Kidney (tissue), 14 donors: ENCODE data around the gene MCU. TPM values are rescaled to one million over a fixed set of nuclear protein-coding genes. Genes with fewer than 3 reads are reported as not detected.

Experiments used
- DNase-seq, 5 donors: peaks; one replicate each; pipeline ENCODE4 v3.0.0-alpha.2; 2013 to 2020
- FAIRE-seq: peaks from 2 replicates; lab custom pipeline; 2012; peaks lifted over from hg19 to GRCh38; lab: Jason Lieb, UNC
- H3K27ac ChIP-seq, 2 donors: one replicate each; pipeline ENCODE4 v1.7.0; 2013; ENCODE audit warnings: low read depth in 2 of 2, low read length in 2 of 2, inconsistent platforms in 1 of 2
- H3K27me3 ChIP-seq: one replicate; pipeline ENCODE4 v1.7.1; 2013; ENCODE audit warnings: low read length, inconsistent platforms; ENCODE audit not compliant: control insufficient read depth, insufficient read depth
- H3K36me3 ChIP-seq, 3 donors: one replicate each; pipeline versions ENCODE4 v1.7.0 to v1.7.1; 2013; ENCODE audit warnings: low read length in 3 of 3, control low read depth in 1 of 3, inconsistent platforms in 1 of 3; ENCODE audit not compliant: insufficient read depth in 3 of 3, control insufficient read depth in 2 of 3
- H3K4me1 ChIP-seq, 3 donors: one replicate each; pipeline versions ENCODE4 v1.7.0 to v1.7.1; 2013; ENCODE audit warnings: low read length in 3 of 3, inconsistent platforms in 1 of 3, low read depth in 1 of 3; ENCODE audit not compliant: control insufficient read depth in 2 of 3, insufficient read depth in 2 of 3
- H3K4me3 ChIP-seq, 3 donors: one replicate each; pipeline versions ENCODE4 v1.7.0 to v1.8.1; 2013; ENCODE audit warnings: low read length in 3 of 3, control low read depth in 1 of 3, inconsistent platforms in 1 of 3
- H3K9ac ChIP-seq, 3 donors: one replicate each; pipeline versions ENCODE4 v1.7.0 to v1.7.1; 2013; ENCODE audit warnings: low read length in 3 of 3, control low read depth in 1 of 3, inconsistent platforms in 1 of 3
- H3K9me3 ChIP-seq, 3 donors: one replicate each; pipeline versions ENCODE4 v1.7.0 to v1.7.1; 2013; ENCODE audit warnings: low read length in 3 of 3, control low read depth in 1 of 3, inconsistent platforms in 1 of 3; ENCODE audit not compliant: control insufficient read depth in 2 of 3, insufficient read depth in 1 of 3
- intact Hi-C: fragments of 100-400 bp; cut with DNase I; formaldehyde crosslinking; loops from one replicate; pipeline ENCODE4 v1.11.1; 2022
- polyA plus RNA-seq: library from polyadenylated mRNA; stranded (reverse); fragments of 350-450 nt; fragmentation: Illumina TruSeq; extraction: RNeasy Lipid Tissue Mini Kit (QIAGEN cat#74804); gene quantifications from one replicate; pipeline ENCODE4 v1.2.3, GENCODE V29; 2014; ENCODE audit warnings: low read depth, low replicate concordance; ENCODE audit not compliant: insufficient read depth
- total RNA-seq: library from RNA; stranded (reverse); fragmentation: NEBNext Ultra II Directional; extraction: Animal tissue kit (Norgen Biotek cat#: 25700); gene quantifications from one replicate; pipeline ENCODE4 v1.2.1, GENCODE V29; 2021
- TF ChIP-seq, protein P1 (sequence below): IDR thresholded peaks from 3 replicates; pipeline ENCODE4 v1.5.1; 2012; ENCODE audit warnings: mild to moderate bottlenecking, moderate library complexity, borderline replicate concordance; ENCODE audit not compliant: insufficient read depth; ENCODE audit errors: extremely low read depth
- donor health status: control.
- donor health status: control.
- donor health status: control.
- donor health status: control.
- donor health status: control.
- donor health status: DM: yes; HTN: yes; CAD: no.
- donor health status: Normal renal cell carcinoma (clear cell type).

Gene MCU
- total and polyA plus RNA-seq, 2 donors from 2014 or later = 18.6 to 37.6 TPM

- H3K9ac ChIP-seq = no peak overlapping the region
- TF ChIP-seq, protein P1, sequence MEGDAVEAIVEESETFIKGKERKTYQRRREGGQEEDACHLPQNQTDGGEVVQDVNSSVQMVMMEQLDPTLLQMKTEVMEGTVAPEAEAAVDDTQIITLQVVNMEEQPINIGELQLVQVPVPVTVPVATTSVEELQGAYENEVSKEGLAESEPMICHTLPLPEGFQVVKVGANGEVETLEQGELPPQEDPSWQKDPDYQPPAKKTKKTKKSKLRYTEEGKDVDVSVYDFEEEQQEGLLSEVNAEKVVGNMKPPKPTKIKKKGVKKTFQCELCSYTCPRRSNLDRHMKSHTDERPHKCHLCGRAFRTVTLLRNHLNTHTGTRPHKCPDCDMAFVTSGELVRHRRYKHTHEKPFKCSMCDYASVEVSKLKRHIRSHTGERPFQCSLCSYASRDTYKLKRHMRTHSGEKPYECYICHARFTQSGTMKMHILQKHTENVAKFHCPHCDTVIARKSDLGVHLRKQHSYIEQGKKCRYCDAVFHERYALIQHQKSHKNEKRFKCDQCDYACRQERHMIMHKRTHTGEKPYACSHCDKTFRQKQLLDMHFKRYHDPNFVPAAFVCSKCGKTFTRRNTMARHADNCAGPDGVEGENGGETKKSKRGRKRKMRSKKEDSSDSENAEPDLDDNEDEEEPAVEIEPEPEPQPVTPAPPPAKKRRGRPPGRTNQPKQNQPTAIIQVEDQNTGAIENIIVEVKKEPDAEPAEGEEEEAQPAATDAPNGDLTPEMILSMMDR = no peak
- FAIRE-seq = no peak
Measured at GRCh38 chr10:72925951-72926465, 234.1 kb downstream of the MCU start.

GRCh38 chr10:72927485-72927884 is 235.5 kb downstream of the MCU start:
- TF ChIP-seq, protein P1 = no peak
- Histone ChIP-seq H3K4me1 (no peaks in the 10 kb centered on the region), H3K27me3 (no peaks in the 10 kb centered on the region), H3K9me3 (no peaks in the 10 kb centered on the region), H3K36me3 (no peaks in the 10 kb centered on the region), H3K4me3 (no peak overlapping the region), H3K9ac (no peak overlapping the region), H3K27ac (no peak overlapping the region)
- no peak for DNase-seq
- FAIRE-seq = no peak
- intact Hi-C loops = no loop called here

More at GRCh38 chr10:72925951-72926465, 234.1 kb downstream of the MCU start:
- no peaks in the 10 kb centered on the region for H3K36me3 ChIP-seq
- no peak for DNase-seq
- H3K9me3 ChIP-seq = peaks cover 0 to 4% (median 3%) of the 10 kb centered on the region in 3 donors
- intact Hi-C loops = no loop called here
- H3K4me3 ChIP-seq = no peak overlapping the region
- H3K27ac ChIP-seq = no peak overlapping the region
- no peaks in the 10 kb centered on the region for H3K4me1 ChIP-seq
- H3K27me3 ChIP-seq = no peaks in the 10 kb centered on the region

DNA sequence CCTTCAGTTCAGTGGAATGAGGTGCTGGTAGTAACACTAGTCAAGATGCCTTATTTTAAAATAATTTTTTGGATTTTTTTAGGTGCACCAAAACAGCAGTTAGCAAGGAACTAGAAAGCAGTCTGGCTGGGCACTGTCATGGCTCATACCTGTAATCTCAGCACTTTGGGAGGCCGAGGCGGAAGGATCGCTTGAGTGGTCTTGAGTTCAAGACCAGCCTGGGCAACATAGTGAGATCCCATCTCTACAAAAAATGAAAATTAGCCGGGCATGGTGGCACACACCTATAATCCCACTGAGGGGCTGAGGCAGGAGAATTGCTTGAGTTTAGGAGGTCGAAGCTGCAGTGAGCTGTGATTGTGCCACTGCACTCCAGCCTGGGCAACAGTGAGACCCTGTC is 236.9 kb downstream of the MCU start:
- intact Hi-C loops = no loop called here
- FAIRE-seq (no peak), DNase-seq (no peak)
- Histone ChIP-seq H3K27ac (no peak overlapping the region), H3K4me3 (no peak overlapping the region), H3K4me1 (no peaks in the 10 kb centered on the region), H3K27me3 (no peaks in the 10 kb centered on the region), H3K9ac (no peak overlapping the region), H3K36me3 (no peaks in the 10 kb centered on the region), H3K9me3 (no peaks in the 10 kb centered on the region)
- TF ChIP-seq, protein P1 = no peak

- H3K4me1 ChIP-seq = no peaks in the 10 kb centered on the region
- no peak for FAIRE-seq
- H3K9me3 ChIP-seq = no peaks in the 10 kb centered on the region
- intact Hi-C loops = no loop called here
- TF ChIP-seq, protein P1 = no peak
- no peak overlapping the region for H3K9ac ChIP-seq
- no peak overlapping the region for H3K4me3 ChIP-seq
- no peaks in the 10 kb centered on the region for H3K36me3 ChIP-seq
- H3K27ac ChIP-seq = no peak overlapping the region
- DNase-seq = no peak
- H3K27me3 ChIP-seq = no peaks in the 10 kb centered on the region
Measured at GRCh38 chr10:72930276-72930675, 238.3 kb downstream of the MCU start.
